Measurements from ENCODE around the gene DPP6. TPM values are rescaled to one million over a fixed set of nuclear protein-coding genes. Genes with fewer than 3 reads are reported as not detected.

The DPP6 gene
- total RNA-seq, 4 donors from 2014 or later: 0.94 to 1.9 TPM; not detected in 2

GRCh38 chr7:154865984-154866685, 813.9 kb downstream of the DPP6 start:
- no peaks in the 10 kb centered on the region for H3K9me3 ChIP-seq
- ATAC-seq (no peak), DNase-seq (no peak)
- in situ Hi-C loops (cut with MboI; ENCODE audit: low sequenced_read_pairs in 4 of 4) (no loop called here), intact Hi-C loops (cut with DNase I; ENCODE audit: low total_unique reads) (no loop called here)
- no peak overlapping the region for H3K27ac ChIP-seq
- H3K36me3 ChIP-seq: no peaks in the 10 kb centered on the region
- H3K4me1 ChIP-seq: no peaks in the 10 kb centered on the region
- TF ChIP-seq CTCF (IDR thresholded peaks at IDR 0.05 in 4 of 5, conservative IDR thresholded peaks at IDR 0.05 in 1 of 5): no peak
- TF ChIP-seq POLR2A (IDR thresholded peaks at IDR 0.05): no peak
- H3K27me3 ChIP-seq: peaks cover 0 to 4% (median 0%) of the 10 kb centered on the region in 3 donors
- no peak overlapping the region for H3K4me3 ChIP-seq

DNA sequence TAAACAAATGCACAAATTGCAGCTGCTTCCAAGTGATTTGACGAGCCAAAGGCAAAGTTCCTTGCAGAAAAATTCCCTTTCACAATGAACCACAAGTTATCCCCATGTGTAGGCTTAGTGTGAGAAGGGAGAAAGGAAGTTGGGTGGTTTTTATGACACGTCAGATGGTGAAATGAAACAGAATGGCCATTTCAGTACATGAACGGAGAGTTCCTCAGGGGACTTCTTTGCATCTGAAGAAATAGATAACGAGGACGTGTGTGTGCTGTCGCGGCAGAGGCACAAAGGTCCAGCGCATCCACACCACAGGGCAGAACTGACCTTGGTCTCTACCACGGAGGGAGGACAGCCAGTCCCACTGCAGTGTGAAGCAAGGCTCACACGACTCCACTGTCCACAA, 814.9 kb downstream of the DPP6 start:
- H3K27me3 ChIP-seq: peaks cover 0 to 4% (median 0%) of the 10 kb centered on the region in 3 donors
- TF ChIP-seq POLR2A (IDR thresholded peaks at IDR 0.05) (no peak), CTCF (IDR thresholded peaks at IDR 0.05 in 4 of 5, conservative IDR thresholded peaks at IDR 0.05 in 1 of 5) (no peak)
- intact Hi-C loops (cut with DNase I; ENCODE audit: low total_unique reads): no loop called here
- H3K9me3 ChIP-seq: no peaks in the 10 kb centered on the region
- no peaks in the 10 kb centered on the region for H3K4me1 ChIP-seq
- in situ Hi-C loops (cut with MboI; ENCODE audit: low sequenced_read_pairs in 4 of 4): no loop called here
- H3K27ac ChIP-seq: no peak overlapping the region
- H3K36me3 ChIP-seq: no peaks in the 10 kb centered on the region
- H3K4me3 ChIP-seq: no peak overlapping the region
- ATAC-seq (no peak), DNase-seq (no peak)

DNA sequence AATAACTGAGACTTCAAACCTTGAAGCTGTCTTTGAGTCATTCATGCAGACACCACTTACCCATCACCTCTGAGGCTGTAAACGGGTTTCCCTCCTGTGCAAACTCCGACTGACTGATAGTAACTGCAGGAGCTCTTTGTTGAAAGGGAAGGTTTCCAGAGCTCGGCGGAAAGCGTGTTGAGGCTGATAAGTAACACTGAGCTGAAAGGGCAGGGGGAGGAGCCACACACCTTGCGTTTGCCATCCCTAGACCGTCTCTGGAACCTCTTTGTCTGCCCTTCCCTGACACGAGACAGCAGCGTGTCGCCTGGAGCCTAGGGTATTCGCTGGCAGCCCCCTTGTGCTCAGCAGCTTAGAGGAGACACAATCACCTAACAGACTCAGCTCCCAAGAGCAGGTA, 816.7 kb downstream of the DPP6 start:
- intact Hi-C loops (cut with DNase I; ENCODE audit: low total_unique reads) (no loop called here), in situ Hi-C loops (cut with MboI; ENCODE audit: low sequenced_read_pairs in 4 of 4) (no loop called here)
- no peak overlapping the region for H3K27ac ChIP-seq
- H3K36me3 ChIP-seq: no peaks in the 10 kb centered on the region
- H3K27me3 ChIP-seq: peaks cover 0 to 4% (median 0%) of the 10 kb centered on the region in 3 donors
- no peak for TF ChIP-seq CTCF (IDR thresholded peaks at IDR 0.05 in 4 of 5, conservative IDR thresholded peaks at IDR 0.05 in 1 of 5)
- no peak for TF ChIP-seq POLR2A (IDR thresholded peaks at IDR 0.05)
- ATAC-seq (no peak), DNase-seq (no peak)
- H3K4me1 ChIP-seq: no peaks in the 10 kb centered on the region
- no peaks in the 10 kb centered on the region for H3K9me3 ChIP-seq
- H3K4me3 ChIP-seq: no peak overlapping the region

DNA sequence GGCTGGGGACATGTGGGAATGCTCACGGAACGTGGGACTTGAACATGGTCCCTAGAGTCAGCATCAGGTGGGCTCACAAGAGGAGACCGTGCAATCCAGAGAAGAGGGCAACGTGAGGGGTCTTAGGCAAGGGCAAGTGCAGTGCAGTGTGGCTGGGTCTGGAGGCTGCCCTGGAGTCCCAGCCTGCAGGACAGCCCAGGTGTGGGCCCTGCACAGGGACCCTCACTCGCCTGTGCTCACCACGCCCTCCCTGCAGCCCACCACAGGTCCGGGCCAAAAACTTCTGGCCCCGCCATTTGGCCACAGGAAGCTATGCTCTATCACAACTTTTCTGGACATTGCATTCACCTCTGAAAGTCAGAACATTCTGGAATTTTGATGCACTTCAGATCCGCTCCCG, 817.2 kb downstream of the DPP6 start:
- in situ Hi-C loops (cut with MboI; ENCODE audit: low sequenced_read_pairs in 4 of 4): no loop called here
- TF ChIP-seq POLR2A (IDR thresholded peaks at IDR 0.05): no peak
- TF ChIP-seq CTCF (IDR thresholded peaks at IDR 0.05 in 4 of 5, conservative IDR thresholded peaks at IDR 0.05 in 1 of 5): no peak
- H3K36me3 ChIP-seq: no peaks in the 10 kb centered on the region

GRCh38 chr7:154871507-154871906, 819.3 kb downstream of the DPP6 start:
- H3K27ac ChIP-seq: no peak overlapping the region
- ATAC-seq (no peak), DNase-seq (no peak)
- in situ Hi-C loops (cut with MboI; ENCODE audit: low sequenced_read_pairs in 4 of 4): no loop called here
- H3K4me1 ChIP-seq: no peaks in the 10 kb centered on the region
- intact Hi-C loops (cut with DNase I; ENCODE audit: low total_unique reads): no loop called here
- no peaks in the 10 kb centered on the region for H3K36me3 ChIP-seq
- no peak overlapping the region for H3K4me3 ChIP-seq
- H3K27me3 ChIP-seq: peaks cover 0 to 7% (median 0%) of the 10 kb centered on the region in 3 donors
- TF ChIP-seq CTCF (IDR thresholded peaks at IDR 0.05 in 4 of 5, conservative IDR thresholded peaks at IDR 0.05 in 1 of 5): no peak
- no peak for TF ChIP-seq POLR2A (IDR thresholded peaks at IDR 0.05)
- no peaks in the 10 kb centered on the region for H3K9me3 ChIP-seq

More for the DNA sequence above, 817.2 kb downstream of the DPP6 start:
- no peak overlapping the region for H3K27ac ChIP-seq
- peaks cover 0 to 4% (median 0%) of the 10 kb centered on the region in 3 donors for H3K27me3 ChIP-seq
- no peak for DNase-seq
- intact Hi-C loops (cut with DNase I; ENCODE audit: low total_unique reads): no loop called here
- H3K4me3 ChIP-seq: no peak overlapping the region
- no peaks in the 10 kb centered on the region for H3K4me1 ChIP-seq
- no peaks in the 10 kb centered on the region for H3K9me3 ChIP-seq
- no peak for ATAC-seq
